OCI-LY1 (cell line): ENCODE measurements around the gene FOS.

Experiments
- H2AFZ ChIP-seq: fragments of 200-600 bp; sonication (generic), shearing (Covaris generic); 2 replicates; pipeline ENCODE4 v1.6.0; 2014; ENCODE audit warnings: antibody characterized with exemption, mild to moderate bottlenecking, low read length
- H3F3A ChIP-seq: fragments of 200-600 bp; sonication (generic), shearing (Covaris generic); 2 replicates; pipeline ENCODE4 v1.6.0; 2014; ENCODE audit warnings: mild to moderate bottlenecking, antibody characterized with exemption, low read length, moderate library complexity; ENCODE audit not compliant: insufficient read depth
- H3K27ac ChIP-seq: fragments of 200-600 bp; sonication (generic); 2 replicates; pipeline ENCODE4 v1.5.1; 2014; ENCODE audit warnings: low read length, mixed run types, mild to moderate bottlenecking, low read depth; ENCODE audit not compliant: poor library complexity, severe bottlenecking
- H3K27me3 ChIP-seq: fragments of 200-600 bp; sonication (generic); 2 replicates; pipeline ENCODE4 v1.6.0; 2014; ENCODE audit warnings: antibody characterized with exemption, mild to moderate bottlenecking, low read length, moderate library complexity; ENCODE audit not compliant: insufficient read depth
- H3K36me3 ChIP-seq: fragments of 200-600 bp; sonication (generic); 2 replicates; pipeline ENCODE4 v1.6.1; 2014; ENCODE audit warnings: mild to moderate bottlenecking, antibody characterized with exemption, low read length, moderate library complexity, mixed read lengths; ENCODE audit not compliant: insufficient read depth
- H3K4me1 ChIP-seq: fragments of 200-600 bp; sonication (generic); 2 replicates; pipeline ENCODE4 v1.5.1; 2014; ENCODE audit warnings: mild to moderate bottlenecking, low read length, moderate library complexity; ENCODE audit not compliant: insufficient read depth, severe bottlenecking
- H3K4me2 ChIP-seq: fragments of 200-600 bp; sonication (generic), shearing (Covaris generic); 2 replicates; pipeline ENCODE4 v1.6.1; 2014; ENCODE audit warnings: low read length
- H3K4me3 ChIP-seq: fragments of 200-600 bp; sonication (generic); 2 replicates; pipeline ENCODE4 v1.5.1; 2014; ENCODE audit warnings: low read length, low read depth, mild to moderate bottlenecking, mixed read lengths; ENCODE audit not compliant: poor library complexity, severe bottlenecking
- H3K79me2 ChIP-seq: fragments of 200-600 bp; shearing (Covaris generic); 2 replicates; pipeline ENCODE4 v1.6.1; 2016; ENCODE audit warnings: mixed run types, low read length, mixed read lengths; ENCODE audit not compliant: insufficient read depth
- H3K9ac ChIP-seq: fragments of 200-600 bp; sonication (generic), shearing (Covaris generic); 2 replicates; pipeline ENCODE4 v1.6.1; 2014; ENCODE audit warnings: mild to moderate bottlenecking, low read length, mixed read lengths
- H3K9me2 ChIP-seq: fragments of 200-600 bp; sonication (generic), shearing (Covaris generic); 2 replicates; pipeline ENCODE4 v1.6.1; 2014; ENCODE audit warnings: low read depth, mild to moderate bottlenecking, low read length, mixed read lengths
- H3K9me3 ChIP-seq: fragments of 200-600 bp; shearing (Covaris generic); 2 replicates; pipeline ENCODE4 v1.6.1; 2014; ENCODE audit warnings: low read length, mixed read lengths
- H4K20me1 ChIP-seq: fragments of 200-600 bp; sonication (generic), shearing (Covaris generic); 2 replicates; pipeline ENCODE4 v1.6.0; 2016; ENCODE audit warnings: mild to moderate bottlenecking, low read length; ENCODE audit not compliant: insufficient read depth
- CTCF ChIP-seq: fragments of 200-600 bp; sonication (generic), shearing (Covaris generic); IDR thresholded peaks from 2 replicates; pipeline ENCODE4 v1.5.1; 2017; ENCODE audit warnings: mild to moderate bottlenecking, antibody characterized with exemption, low read length, moderate library complexity, mixed read lengths
- EZH2 ChIP-seq: fragments of 200-600 bp; sonication (generic), shearing (Covaris generic); IDR thresholded peaks from 2 replicates; pipeline ENCODE4 v1.8.0; 2017; ENCODE audit warnings: borderline replicate concordance, mixed run types, mild to moderate bottlenecking, antibody characterized with exemption, low read length, moderate library complexity, mixed read lengths

FOS gene

GRCh38 chr14:75278422-75279152 lies at the start of gene FOS:
Gene FOS, plus strand, starts transcription at chr14:75278828. Its CDS starts 155 bp downstream, at chr14:75278983.
- no peak for TF ChIP-seq CTCF
- no peak for TF ChIP-seq EZH2
- H3K9me2 ChIP-seq: no peaks in the 10 kb centered on the region
- H2AFZ ChIP-seq: no peak within 1 kb of the TSS
- H3K4me2 ChIP-seq: peak within 1 kb of the TSS; percentile 94
- H3K79me2 ChIP-seq: no peaks in the 10 kb centered on the region
- H3K9me3 ChIP-seq: no peaks in the 10 kb centered on the region
- no peaks in the 10 kb centered on the region for H3K36me3 ChIP-seq
- H3K9ac ChIP-seq: peak within 1 kb of the TSS; percentile 14; the same call in 1 of the 2 replicates
- H3K4me3 ChIP-seq: peak within 1 kb of the TSS; percentile 61
- H3K4me1 ChIP-seq: peaks cover 21% of the 10 kb centered on the region
- H3K27ac ChIP-seq: no peak within 1 kb of the TSS
- H3K27me3 ChIP-seq: peaks cover 20% of the 10 kb centered on the region
- H4K20me1 ChIP-seq: no peaks in the 10 kb centered on the region
- no peaks in the 10 kb centered on the region for H3F3A ChIP-seq

- H3K9ac ChIP-seq: no peak overlapping the region
- no peaks in the 10 kb centered on the region for H3K9me3 ChIP-seq
- H4K20me1 ChIP-seq: no peaks in the 10 kb centered on the region
- H3K79me2 ChIP-seq: no peaks in the 10 kb centered on the region
- H3K4me1 ChIP-seq: peaks cover 9% of the 10 kb centered on the region
- no peaks in the 10 kb centered on the region for H3K36me3 ChIP-seq
- no peak for TF ChIP-seq CTCF
- no peak for TF ChIP-seq EZH2
- H3K27ac ChIP-seq: no peak overlapping the region
- H3F3A ChIP-seq: no peaks in the 10 kb centered on the region
- no peaks in the 10 kb centered on the region for H3K9me2 ChIP-seq
- no peaks in the 10 kb centered on the region for H3K27me3 ChIP-seq
- no peak overlapping the region for H3K4me2 ChIP-seq
- H2AFZ ChIP-seq: no peak overlapping the region
- H3K4me3 ChIP-seq: no peak overlapping the region
Observed at GRCh38 chr14:75229661-75230139, 48.9 kb upstream of the FOS start.

GRCh38 chr14:75230140-75230792 lies 48.4 kb upstream of the FOS start:
- Histone ChIP-seq H3K27me3 (no peaks in the 10 kb centered on the region), H4K20me1 (no peaks in the 10 kb centered on the region), H3K4me1 (peaks cover 9% of the 10 kb centered on the region), H3K4me2 (no peak overlapping the region), H3F3A (no peaks in the 10 kb centered on the region), H3K9me3 (no peaks in the 10 kb centered on the region), H3K36me3 (no peaks in the 10 kb centered on the region), H3K27ac (no peak overlapping the region), H3K9me2 (no peaks in the 10 kb centered on the region), H2AFZ (no peak overlapping the region), H3K79me2 (no peaks in the 10 kb centered on the region), H3K4me3 (no peak overlapping the region), H3K9ac (no peak overlapping the region)
- TF ChIP-seq CTCF (peak; percentile 26; the same call in 1 of the 2 replicates), EZH2 (no peak)
